A549 treated with AZD2906 at 1 μM for 4 hours (cell line): ENCODE data around the gene KRTAP5-11. TPM values are rescaled to one million over a fixed set of nuclear protein-coding genes. Genes with fewer than 3 reads are reported as not detected.

Experiments
- total RNA-seq: library from RNA; stranded (reverse); fragments of 200-300 nt; extraction: Qiagen RNA extraction; gene quantifications from 5 replicates; pipeline ENCODE4 v1.2.3, GENCODE V29; 2022

Gene KRTAP5-11, protein sequence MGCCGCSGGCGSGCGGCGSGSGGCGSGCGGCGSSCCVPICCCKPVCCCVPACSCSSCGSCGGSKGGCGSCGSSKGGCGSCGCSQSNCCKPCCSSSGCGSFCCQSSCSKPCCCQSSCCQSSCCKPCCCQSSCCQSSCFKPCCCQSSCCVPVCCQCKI
- not detected in 5 replicates for total RNA-seq

DNA sequence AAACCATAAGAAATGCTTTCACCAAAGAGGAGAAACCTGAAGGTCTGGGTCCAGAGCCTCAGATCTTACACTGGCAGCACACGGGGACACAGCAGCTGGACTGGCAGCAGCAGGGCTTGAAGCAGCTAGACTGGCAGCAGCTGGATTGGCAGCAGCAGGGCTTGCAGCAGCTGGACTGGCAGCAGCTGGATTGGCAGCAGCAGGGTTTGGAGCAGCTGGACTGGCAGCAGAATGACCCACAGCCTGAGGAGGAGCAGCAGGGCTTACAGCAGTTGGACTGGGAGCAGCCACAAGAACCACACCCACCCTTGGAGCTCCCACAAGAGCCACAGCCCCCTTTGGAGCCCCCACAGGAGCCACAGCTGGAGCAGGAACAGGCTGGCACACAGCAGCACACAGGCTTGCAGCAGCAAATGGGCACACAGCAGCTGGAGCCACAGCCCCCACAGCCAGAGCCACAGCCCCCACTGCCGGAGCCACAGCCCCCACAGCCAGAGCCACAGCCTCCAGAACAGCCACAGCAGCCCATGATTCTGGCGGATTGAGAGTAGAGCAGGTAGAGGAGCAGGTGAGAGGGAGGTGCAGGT lies at the start of gene KRTAP5-11:
Gene KRTAP5-11 (minus strand): TSS at position 567 of the 587 bp plus-strand sequence. CDS start 38 bp downstream, at position 529.

DNA sequence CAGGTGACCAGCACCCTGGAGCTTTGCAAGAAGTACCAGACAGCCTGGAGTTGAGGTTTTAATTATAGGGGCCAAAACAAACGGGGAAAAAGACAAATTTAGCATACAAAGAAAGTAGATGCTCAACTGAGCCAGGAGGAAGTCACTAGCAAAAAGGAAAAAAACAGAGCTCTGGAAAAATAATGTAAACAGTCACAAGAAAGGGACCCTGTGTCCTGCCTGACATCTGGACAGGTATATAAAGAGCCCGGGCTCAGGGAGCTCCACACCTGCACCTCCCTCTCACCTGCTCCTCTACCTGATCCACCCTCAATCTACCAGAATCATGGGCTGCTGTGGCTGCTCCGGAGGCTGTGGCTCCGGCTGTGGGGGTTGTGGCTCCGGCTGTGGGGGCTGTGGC lies 17.4 kb downstream of the KRTAP5-11 start, which contains the start of gene KRTAP5-10:
Gene KRTAP5-10 (plus strand): TSS at position 301 of the 400 bp plus-strand sequence. CDS start 25 bp downstream, at position 326.

DNA sequence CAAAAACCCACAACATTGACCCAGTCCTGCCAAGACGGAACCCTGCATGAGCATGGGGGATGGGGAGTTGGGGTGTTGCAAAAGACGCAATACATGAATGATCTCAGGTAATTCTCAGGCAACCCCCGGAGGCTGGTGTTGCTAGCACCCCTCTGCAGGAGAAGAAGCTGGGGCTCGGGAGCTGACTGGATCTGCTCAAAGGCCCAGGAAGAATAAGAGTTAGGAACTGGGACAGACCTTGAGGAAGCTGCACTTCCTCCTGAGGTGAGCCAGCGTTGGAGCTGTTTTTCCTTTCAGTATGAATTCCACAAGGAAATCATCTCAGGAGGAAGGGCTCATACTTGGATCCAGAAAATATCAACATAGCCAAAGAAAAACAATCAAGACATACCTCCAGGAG lies 34.6 kb downstream of the KRTAP5-11 start, which contains the start of gene KRTAP5-9:
Gene KRTAP5-9 (plus strand): TSS at position 301 of the 400 bp plus-strand sequence. CDS start 238 bp downstream, outside the sequence.

DNA sequence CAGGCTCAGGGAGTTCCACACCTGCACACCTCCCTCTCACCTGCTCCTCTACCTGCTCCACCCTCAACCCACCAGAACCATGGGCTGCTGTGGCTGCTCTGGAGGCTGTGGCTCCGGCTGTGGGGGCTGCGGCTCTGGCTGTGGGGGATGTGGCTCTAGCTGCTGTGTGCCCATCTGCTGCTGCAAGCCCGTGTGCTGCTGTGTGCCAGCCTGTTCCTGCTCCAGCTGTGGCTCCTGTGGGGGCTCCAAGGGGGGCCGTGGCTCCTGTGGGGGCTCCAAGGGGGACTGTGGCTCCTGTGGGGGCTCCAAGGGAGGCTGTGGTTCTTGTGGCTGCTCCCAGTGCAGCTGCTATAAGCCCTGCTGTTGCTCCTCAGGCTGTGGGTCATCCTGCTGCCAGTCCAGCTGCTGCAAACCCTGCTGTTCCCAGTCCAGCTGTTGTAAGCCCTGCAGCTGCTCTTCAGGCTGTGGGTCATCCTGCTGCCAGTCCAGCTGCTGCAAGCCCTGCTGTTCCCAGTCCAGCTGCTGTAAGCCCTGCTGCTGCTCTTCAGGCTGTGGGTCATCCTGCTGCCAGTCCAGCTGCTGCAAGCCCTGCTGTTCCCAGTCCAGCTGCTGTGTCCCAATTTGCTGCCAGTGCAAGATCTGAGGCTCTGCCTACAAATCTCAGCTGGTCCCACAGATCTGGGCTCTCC lies 44.6 kb downstream of the KRTAP5-11 start, which contains the start of gene KRTAP5-8:
Gene KRTAP5-8 (plus strand): TSS at position 49 of the 689 bp plus-strand sequence. CDS start 31 bp downstream, at position 80.

Other genes starting within 250 kb of the KRTAP5-11 start
- 43.8 to 52.9 TPM (median 48.2 TPM) in 5 replicates for gene DHCR7, start 134.5 kb downstream of the KRTAP5-11 start, total RNA-seq
- 40.2 to 48.5 TPM (median 44.0 TPM) in 5 replicates for gene NADSYN1, start 129.7 kb downstream of the KRTAP5-11 start, total RNA-seq
- not detected in 5 replicates for gene KRTAP5-7, start 55.6 kb downstream of the KRTAP5-11 start, total RNA-seq
- not detected in 5 replicates for gene KRTAP5-8, start 44.9 kb downstream of the KRTAP5-11 start, total RNA-seq
- not detected in 5 replicates for gene KRTAP5-9, start 34.5 kb downstream of the KRTAP5-11 start, total RNA-seq
- not detected in 5 replicates for gene KRTAP5-10, start 17.3 kb downstream of the KRTAP5-11 start, total RNA-seq